Measurements from ENCODE around the gene SMIM31. TPM values are rescaled to one million over a fixed set of nuclear protein-coding genes. Genes with fewer than 3 reads are reported as not detected.

SMIM31 gene
- total RNA-seq, 1 donor from 2014 or later, result not detected

GRCh38 chr4:164783976-164784375 is 30.0 kb downstream of the SMIM31 start:
- DNase-seq (ENCODE audit: low read depth, low spot score), result no peak

DNA sequence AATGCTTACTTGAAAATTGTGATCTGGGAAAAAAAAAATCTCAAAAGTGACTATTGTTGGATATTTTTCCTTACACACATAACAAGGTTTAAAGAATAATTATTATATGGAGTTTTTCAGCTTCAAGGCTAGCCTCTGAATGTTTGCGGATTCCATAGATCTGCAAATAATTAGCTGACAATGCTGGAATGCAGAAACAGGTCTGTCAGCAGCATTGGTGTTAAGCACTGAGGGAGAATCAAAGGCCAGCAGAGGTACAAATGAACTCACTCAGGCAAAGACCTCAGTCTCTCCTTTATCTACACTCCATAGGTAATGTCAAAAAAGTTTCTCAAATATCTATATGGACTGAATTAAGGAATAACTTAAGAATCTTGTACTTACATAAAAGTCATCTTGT is 35.1 kb downstream of the SMIM31 start:
- no peak for DNase-seq (ENCODE audit: low read depth, low spot score)

- no peak for DNase-seq (ENCODE audit: low read depth, low spot score)
These were observed 36.3 kb downstream of the SMIM31 start for GRCh38 chr4:164790249-164790648.

GRCh38 chr4:164799410-164799809 is 45.5 kb downstream of the SMIM31 start:
- no peak for DNase-seq (ENCODE audit: low read depth, low spot score)

- no peak for DNase-seq (ENCODE audit: low read depth, low spot score)
These were observed 46.9 kb downstream of the SMIM31 start for GRCh38 chr4:164800786-164801185.

- no peak for DNase-seq (ENCODE audit: low read depth, low spot score)
These were observed 48.5 kb downstream of the SMIM31 start for GRCh38 chr4:164802301-164802901.

- no peak for DNase-seq (ENCODE audit: low read depth, low spot score)
These were observed 49.8 kb downstream of the SMIM31 start for GRCh38 chr4:164803702-164804101.

DNA sequence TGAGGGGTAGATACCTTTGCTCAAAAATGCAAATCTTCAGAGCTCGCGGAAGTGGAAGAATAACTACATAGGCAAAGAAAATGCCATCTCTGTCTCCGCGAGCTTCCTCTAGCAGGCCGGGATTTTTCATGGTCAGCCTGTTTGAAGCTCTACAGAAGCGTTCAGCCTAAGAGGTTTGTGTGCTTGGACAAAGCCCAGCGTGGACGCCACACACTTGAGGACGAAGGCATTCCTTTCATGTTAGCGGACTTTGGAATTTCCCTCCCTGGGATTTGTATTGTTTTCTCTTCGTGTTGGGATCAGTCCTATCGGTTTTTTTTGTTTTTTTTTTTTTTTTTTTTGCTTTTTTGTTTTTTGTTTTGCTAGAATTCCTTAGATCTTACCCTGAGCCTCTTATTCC is 53.7 kb downstream of the SMIM31 start:
- no peak for DNase-seq (ENCODE audit: low read depth, low spot score)

- DNase-seq (ENCODE audit: low read depth, low spot score), result no peak
These were observed 59.6 kb downstream of the SMIM31 start for GRCh38 chr4:164813554-164813953.

GRCh38 chr4:164815711-164816110 is 61.8 kb downstream of the SMIM31 start:
- DNase-seq (ENCODE audit: low read depth, low spot score), result no peak

- DNase-seq (ENCODE audit: low read depth, low spot score), result no peak
These were observed 65.4 kb downstream of the SMIM31 start for GRCh38 chr4:164819366-164819765.

- DNase-seq (ENCODE audit: low read depth, low spot score), result no peak
These were observed 67.8 kb downstream of the SMIM31 start for GRCh38 chr4:164821711-164822110.

- no peak for DNase-seq (ENCODE audit: low read depth, low spot score)
These were observed 70.7 kb downstream of the SMIM31 start for GRCh38 chr4:164824581-164824980.

- DNase-seq (ENCODE audit: low read depth, low spot score), result no peak
These were observed 75.0 kb downstream of the SMIM31 start for GRCh38 chr4:164828955-164829354.

- DNase-seq (ENCODE audit: low read depth, low spot score), result no peak
These were observed 92.6 kb downstream of the SMIM31 start for GRCh38 chr4:164846566-164846965.

GRCh38 chr4:164847016-164847415 is 93.1 kb downstream of the SMIM31 start:
- DNase-seq (ENCODE audit: low read depth, low spot score), result no peak

DNA sequence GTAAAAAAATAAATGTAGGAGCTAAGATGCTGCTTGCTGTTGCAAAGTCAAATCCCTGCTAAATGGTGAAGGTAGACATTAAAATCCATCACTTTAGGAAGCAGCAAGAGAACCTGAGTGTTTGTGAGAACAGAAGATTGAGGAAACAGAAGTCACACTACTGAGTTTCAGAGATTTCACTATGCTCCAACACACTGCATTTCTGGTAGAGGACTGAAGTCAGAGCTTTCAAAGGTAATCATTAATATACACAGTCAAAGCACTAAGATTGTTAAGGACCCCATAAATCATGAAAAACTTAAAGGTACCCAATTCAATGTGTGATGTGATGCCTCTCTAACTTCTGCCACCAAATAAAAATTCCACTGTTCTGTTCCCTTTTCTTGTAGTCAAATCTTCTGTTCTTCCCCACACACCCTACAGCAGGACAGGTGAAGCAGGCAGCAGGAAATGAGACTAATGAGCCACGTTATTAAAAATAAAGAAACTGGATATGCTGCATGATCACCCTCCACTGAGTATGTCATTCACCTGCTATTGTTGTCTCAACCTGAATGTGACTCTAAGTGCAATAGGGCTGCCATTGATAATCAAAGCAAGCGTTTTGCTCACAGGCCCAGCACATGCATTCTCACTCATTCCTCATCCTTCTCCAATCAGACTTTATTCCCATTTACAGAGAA is 94.2 kb downstream of the SMIM31 start:
- no peak for DNase-seq (ENCODE audit: low read depth, low spot score)

Other genes with a start within 250 kb of the SMIM31 start
- not detected in 2 replicates for gene APELA, start 123.0 kb downstream of the SMIM31 start, total RNA-seq
- gene TRIM61, start 223.5 kb downstream of the SMIM31 start, total RNA-seq, result not detected in 2 replicates

Measured in pulmonary artery endothelial cell (primary cell).